ENCODE measurements around the gene NSUN2.

Gene NSUN2

GRCh38 chr5:6644794-6645241 is 12.0 kb upstream of the NSUN2 start:
- DNase-seq (ENCODE audit: low read depth), result no peak

GRCh38 chr5:6642655-6643054 is 9.8 kb upstream of the NSUN2 start:
- no peak for DNase-seq (ENCODE audit: low read depth)

DNA sequence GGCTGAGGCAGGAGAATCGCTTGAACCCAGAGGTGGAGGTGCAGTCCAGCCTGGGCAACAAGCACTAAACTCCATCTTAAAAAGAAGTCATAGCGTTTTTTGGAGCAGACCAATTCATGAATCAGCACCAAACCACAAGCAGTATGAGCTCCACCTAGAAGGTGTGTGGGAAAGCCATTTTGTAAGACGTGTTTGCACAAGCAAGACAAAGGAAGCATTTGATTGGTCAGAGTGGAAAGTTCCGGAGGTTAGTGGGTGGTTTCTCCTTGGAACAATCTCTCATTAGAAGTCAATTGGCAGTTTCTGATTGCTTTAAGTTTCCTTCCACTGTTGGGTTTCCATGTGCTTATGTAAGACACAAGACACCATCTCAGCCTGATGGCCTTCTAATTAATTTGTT is 5.4 kb upstream of the NSUN2 start:
- no peak for DNase-seq (ENCODE audit: low read depth)

GRCh38 chr5:6637590-6637989 is 4.7 kb upstream of the NSUN2 start:
- DNase-seq (ENCODE audit: low read depth), result no peak

DNA sequence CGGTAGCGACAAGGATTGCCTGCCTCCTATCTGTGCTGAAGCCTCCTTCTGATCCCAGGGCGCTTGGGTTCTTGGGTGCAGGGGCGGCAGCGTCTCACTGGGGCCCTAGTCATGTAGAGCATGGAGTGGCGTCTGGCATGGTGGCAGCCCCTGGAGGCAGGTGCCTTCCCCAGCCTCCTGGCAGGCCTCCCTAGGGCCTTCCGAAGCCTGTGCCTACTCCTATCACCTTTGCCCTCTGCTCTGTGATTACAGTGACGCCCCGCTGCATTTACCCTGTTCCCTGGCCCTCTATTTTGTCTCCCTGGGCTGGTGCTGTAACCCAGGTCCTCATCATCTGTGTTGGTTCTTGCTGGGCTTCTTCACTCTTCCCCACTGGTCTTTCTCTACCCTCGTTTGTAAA is 4.2 kb upstream of the NSUN2 start:
- DNase-seq (ENCODE audit: low read depth), result no peak

DNA sequence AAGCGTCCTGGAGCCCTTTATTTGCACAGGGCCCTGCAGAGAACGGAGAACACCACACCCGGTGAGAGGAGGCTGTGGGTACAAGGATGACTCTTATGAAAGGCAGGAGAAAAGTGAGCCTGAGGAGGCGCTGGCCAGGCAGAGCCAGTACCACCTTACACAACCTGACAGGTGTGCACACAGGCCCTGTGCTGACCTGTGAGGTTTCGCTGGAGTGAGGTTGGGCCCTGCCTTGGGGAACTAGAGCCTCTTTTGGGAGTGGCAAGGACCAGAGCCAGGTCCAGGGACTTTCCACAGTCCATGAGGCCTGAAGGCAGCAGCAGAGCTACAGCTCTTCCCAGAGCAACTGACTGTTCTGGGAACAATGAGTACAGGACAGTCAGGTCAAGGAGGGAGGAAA is 3.4 kb upstream of the NSUN2 start:
- DNase-seq (ENCODE audit: low read depth), result no peak

GRCh38 chr5:6634788-6635430 is 2.1 kb upstream of the NSUN2 start:
- no peak for DNase-seq (ENCODE audit: low read depth)

DNA sequence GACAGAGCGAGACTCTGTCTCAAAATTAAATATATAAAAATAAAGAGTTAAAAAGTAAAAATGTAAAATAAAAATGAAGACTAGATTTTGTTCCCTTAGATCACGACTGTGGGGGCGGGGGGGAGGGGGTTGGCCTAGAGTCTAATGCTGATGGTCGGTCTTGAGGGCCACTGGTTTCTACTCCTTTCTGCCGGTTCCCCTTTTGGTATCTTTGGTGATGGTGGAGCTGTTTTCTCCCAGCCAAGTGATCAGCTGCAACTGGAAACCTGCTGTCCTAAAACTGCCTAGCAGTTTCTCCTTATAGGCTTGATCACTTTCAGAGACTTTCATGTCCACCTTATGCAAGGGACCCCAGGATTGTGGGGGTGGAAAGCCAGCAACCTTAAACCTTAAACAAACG is 1.5 kb upstream of the NSUN2 start:
- no peak for DNase-seq (ENCODE audit: low read depth)

GRCh38 chr5:6633469-6634245 is 813 bp upstream of the NSUN2 start:
- DNase-seq (ENCODE audit: low read depth), result peak; percentile 9

DNA sequence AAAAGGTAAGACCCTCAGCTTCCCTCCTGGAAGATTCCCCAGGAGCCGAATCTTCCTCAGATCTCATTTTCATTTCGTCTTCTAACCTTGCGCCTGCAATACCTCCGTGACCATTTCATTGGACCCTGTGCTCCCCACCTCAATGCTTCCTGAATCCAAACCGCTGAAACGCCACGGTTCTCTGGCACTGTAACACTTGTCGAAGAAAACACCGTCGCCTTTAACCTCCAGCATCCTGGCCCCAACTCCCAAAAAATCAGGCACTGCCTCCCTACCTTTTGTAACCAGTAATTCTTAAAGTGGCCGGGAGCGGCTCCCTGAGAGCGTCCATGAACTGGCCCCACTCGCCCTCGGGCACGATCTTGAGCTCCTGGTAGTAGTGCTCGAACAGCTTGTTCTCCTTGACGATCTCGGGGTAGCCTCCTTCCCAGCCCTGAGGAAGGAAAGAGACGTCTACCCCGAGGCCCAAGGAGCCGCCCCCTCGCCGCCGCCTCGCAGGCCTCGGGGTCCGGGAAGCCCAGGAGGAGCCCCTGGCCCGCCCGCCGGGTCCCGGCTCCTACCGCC is 438 bp downstream of the NSUN2 start:
- peak; percentile 5 for DNase-seq (ENCODE audit: low read depth)

DNA sequence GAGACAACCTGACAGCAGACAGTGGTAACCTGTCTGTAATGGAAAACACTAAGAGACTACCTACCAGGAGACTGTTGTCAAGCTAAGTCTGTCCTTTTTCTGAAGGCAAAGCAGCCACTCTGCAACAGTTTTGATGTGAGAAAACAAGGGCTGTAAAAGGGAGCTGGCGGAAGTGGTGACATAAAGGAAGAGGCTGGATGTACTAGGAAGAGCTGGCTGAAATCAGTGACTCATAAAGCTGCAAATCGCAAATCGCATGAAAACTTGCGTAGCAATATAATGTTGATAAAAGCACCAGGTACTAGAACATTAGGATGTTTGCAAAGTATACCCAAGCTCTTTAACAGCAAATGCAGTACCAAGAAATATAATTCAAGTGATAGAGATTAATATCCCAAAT is 1.4 kb downstream of the NSUN2 start:
- DNase-seq (ENCODE audit: low read depth), result no peak

- no peak for DNase-seq (ENCODE audit: low read depth)
These were observed 6.3 kb downstream of the NSUN2 start for GRCh38 chr5:6626508-6626907.

DNA sequence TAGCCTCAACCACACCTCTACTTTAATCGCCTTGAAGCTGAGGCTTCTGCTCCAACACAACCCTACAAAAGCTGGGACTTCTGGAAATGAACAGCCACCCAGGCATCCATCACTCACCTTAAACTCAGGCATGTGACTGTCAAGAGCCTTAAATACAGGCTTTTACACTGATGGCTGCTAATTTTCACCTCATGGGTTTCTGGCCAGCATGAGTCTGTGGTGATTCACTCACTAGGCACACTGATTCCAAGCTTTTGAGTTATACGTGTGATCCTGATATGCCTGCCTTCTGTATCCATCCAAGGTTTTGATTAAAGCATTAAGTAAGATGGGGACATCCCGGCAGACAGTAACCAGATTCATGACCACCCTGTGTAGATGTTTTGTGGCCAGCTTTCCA is 8.9 kb downstream of the NSUN2 start:
- no peak for DNase-seq (ENCODE audit: low read depth)

GRCh38 chr5:6623228-6623627 is 9.6 kb downstream of the NSUN2 start:
- DNase-seq (ENCODE audit: low read depth), result no peak

DNA sequence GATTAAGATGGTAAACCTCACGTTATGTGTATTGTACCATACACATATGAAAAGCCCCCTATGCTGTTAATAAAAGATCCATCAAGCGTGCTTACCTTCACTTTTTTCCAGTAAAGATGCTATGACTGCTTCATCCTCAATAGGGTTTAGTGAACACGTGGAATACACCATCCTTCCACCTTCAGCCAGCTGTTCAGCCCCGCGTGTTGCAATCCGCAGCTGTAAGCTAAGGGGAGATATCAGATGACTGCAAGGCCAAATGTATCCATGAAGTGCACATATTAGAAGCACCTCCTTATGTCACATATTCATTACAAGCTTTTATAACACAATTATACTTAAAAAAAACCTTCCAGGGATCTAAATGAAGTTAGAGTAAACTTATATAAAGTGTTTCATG is 16.2 kb downstream of the NSUN2 start:
- DNase-seq (ENCODE audit: low read depth), result no peak

- no peak for DNase-seq (ENCODE audit: low read depth)
These were observed 17.6 kb downstream of the NSUN2 start for GRCh38 chr5:6615034-6615815.

DNA sequence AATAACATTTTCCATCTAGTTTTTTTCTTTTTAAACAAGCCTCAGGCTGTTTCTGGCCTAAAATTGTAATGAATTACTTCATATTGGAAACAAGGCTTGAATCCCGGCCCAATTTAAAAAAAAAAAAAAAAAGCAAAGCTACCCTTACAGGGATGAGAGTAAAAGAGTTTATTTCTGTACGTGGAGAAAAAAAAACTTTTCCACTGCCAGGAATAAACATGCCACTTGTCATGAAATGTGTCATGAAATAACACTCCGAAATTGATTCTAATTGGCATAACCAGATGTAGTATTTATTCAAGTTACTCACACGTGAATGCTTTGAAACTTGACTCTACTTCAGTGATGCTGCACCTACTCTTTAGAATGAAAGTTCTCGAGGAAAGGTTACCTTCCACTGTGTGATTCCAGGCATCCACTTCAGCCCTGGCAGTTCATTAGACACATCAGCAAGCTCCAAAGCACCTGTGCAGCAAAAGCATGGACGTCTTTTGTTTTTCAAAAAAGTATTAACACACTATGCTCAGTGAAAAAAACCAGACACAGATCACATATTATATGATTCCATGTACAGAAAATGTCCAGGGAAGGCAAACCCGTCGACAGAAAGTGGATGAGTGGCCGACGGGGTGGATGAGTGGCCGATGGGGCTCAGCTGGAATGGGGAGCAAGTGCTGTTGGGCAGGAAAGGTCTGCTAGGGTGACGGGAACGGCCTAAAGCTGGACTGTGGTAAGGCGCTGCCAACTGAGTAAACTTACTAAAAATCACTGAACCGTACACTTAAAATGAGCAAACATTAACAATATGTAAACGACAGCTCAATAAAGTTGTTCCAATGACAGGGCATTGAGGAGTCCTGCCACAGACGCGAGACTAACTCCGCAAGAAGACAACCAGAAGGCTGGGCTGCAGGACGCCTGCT is 21.2 kb downstream of the NSUN2 start:
- DNase-seq (ENCODE audit: low read depth), result no peak

DNA sequence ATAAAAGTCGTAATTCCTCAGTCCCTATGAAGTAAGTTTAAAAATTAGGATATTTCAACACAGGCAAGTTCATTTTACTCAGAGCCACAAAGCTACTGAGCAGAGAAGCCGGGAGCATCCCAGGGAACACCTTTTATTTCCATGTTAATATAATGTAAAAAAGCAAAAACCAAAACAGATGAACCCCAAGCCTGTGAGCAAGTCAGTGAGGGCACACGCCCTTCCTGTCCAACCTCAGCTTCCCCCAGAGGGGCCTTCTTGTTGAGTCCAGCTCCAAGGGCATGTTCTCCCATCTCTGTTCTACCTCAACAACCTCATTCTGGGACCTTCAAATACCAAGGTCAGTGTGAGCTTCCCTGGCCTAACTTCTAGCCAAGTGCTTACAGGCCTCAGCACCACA is 24.8 kb downstream of the NSUN2 start:
- no peak for DNase-seq (ENCODE audit: low read depth)

DNA sequence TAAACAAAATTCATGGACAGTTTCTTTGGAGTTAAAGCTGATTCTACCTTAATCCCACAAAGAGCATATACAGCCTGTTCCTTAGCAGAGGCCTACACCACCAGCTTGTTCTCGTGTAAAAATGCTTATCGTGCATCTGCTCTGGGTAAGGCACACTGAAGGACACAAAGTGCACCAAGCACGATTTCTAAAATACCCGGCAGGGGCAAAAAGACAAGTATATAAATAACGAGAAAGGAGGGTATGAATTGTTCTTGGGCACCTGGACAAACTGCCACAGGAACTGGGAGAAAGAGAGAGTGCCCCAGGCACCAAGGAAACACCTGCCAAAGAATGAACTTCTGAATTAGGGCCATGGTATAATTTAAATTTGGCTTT is 25.3 kb downstream of the NSUN2 start:
- DNase-seq (ENCODE audit: low read depth), result no peak

DNA sequence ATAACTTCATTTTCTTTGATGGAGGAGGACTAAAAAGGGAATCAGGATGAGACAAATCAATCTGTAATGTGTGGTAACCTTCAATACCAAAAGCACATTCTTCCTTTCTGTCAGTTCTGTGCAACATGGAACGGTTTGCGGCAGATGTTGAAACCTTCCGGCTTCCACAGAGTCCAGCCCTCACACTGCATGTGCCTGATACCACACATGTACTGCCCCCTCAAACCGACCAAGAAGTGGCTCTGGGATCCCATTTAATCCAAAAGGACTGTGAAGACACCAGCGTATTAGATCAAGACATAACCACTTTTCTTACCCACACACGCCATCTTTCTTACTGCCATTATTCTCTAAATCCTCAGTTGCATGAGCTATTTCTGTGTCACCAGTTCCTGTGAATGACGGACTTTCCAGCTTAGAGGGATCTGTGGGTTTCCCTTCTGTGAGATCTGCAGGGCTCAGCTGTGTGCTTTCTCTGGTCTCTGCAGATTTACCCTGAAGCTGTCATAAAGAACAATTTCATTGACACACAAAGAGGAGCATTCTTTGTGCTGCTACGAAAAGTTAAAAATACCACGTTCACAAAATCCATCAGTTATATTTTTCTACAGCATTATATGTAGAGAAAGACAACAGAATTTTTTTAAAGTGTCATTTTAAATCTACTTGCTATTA is 25.8 kb downstream of the NSUN2 start:
- no peak for DNase-seq (ENCODE audit: low read depth)

GRCh38 chr5:6604946-6605345 is 27.9 kb downstream of the NSUN2 start:
- no peak for DNase-seq (ENCODE audit: low read depth)

All from stimulated activated CD8-positive, alpha-beta memory T cell treated with anti-CD3 and anti-CD28 coated beads, Interleukin-7, amount 100 ng/mL, for 24 hours (primary cell).